Activated gamma-delta T cell (primary cell): ENCODE measurements around the gene RBM45.
"Not testable (repeated sequence)": the region's sequence is repeated elsewhere in the genome, so short reads cannot be mapped to it uniquely, and the experiment has no call there.

Experiments
- DNase-seq: peaks from one replicate; lab custom pipeline; 2025; lab: John Stamatoyannopoulos, UW

Gene RBM45

DNA sequence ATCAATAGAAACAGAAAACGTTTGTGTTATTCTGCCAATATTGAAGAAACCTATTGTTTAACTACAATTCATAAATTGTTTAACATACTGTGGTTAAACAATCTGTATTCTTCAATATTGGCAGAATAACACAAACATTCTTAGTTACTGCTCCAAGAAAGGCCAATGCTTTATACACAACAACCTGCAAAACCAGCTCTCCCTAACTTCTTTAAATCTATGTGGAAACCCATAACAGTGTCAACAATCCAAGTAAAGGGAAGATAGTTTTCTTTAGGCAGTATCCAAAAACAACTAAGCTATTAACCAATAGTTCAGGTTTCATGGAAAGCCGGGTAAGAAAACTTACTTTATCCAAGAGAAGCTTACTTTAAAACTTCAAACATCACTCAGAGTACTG lies 6.2 kb upstream of the RBM45 start:
- no peak for DNase-seq

DNA sequence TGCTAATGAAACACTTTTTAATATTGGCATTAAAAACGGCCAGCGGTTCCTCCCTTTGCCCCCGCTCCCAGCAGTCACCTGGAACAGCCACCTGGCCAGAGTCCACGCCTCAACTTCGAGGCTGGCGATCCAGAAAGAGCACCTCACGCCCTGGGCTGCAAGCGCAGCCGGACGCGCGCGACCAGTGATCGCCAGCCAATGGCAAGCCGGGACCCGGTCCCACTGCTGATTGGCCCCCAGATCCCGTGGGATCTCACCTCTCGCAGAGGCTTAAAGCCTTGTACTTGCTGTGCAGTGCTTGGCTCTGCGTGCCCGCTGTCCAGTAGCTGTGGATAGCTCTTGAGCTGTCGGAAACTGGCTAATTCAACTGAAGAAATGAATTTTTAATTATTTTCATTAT lies 4.1 kb upstream of the RBM45 start:
- no peak for DNase-seq

DNA sequence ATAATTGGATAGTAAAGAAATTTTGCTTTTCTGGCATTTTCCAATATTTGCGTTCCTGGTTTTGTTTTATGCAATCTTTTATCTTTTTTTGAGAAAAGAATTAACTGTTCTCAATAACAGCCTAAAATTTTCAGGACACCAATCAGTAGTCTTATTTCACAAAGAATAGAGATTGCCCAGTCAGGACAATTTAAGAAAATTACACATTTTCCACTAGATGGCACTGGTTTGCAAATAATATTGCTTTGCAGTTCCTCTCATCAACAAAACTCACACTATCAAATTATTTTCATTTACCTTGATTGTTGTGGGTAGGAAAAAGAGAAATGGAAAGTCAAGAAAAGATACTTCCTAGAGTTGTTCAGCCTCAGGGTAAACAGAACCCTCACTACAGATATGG lies 2.4 kb upstream of the RBM45 start:
- no peak for DNase-seq

- DNase-seq, result no peak
These were observed 1.6 kb upstream of the RBM45 start for GRCh38 chr2:178110681-178111080.

DNA sequence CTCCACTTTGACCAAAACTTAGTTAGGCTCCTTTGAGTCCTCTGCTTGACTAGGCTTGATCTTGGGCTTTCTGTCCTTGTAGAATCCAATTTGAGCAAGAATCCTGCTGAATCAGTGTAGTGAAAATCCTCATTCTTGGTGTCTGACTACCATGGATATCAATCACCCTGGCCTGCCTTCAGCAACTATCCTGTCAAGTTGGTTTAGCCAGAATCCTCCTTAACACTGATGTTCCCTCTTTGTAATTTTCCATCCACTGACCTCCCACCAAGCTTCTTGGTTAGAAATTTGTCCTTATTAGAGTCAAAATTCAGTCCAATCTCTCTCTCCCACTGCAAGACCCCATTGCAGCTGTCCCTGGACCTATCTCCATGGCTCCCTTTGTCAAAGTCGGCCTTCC lies 494 bp upstream of the RBM45 start:
- no peak for DNase-seq

DNA sequence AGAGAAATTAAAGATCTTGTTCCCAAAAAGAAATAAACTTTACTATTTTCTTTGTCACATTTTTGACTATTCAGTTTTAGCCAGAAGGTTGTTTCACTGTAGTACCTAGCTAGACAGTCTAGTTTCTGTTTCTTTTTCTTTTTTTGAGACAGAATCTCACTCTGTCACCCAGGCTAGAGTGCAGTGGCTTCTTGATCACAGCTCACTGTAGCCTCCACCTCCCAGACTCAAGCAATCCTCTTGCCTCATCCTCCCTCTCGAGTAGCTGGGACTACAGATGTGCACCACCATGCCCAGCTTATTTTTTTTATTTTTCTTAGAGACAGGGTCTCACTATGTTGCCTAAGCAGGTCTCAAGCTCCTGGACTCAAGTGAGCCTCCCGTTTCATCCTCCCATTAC lies 2.2 kb downstream of the RBM45 start:
- DNase-seq, result no peak

DNA sequence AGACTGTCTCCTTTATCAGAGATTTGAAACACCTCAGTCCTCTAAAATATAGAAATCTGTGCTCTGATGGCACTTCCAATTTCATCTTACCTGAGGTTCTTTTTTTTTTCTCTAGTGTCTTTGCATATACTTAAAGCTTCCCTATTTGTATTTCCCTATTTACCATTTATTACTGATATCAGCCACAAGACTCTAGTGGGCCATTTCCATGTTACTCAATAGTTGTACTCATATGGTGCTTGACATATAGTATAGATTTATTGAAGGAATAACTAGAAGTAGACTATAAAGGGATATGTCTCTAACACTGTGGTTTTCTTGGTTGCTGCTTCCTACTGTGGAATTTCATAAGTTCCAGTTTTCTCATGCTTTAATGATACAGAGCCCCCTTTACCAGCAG lies 3.0 kb downstream of the RBM45 start:
- no peak for DNase-seq

DNA sequence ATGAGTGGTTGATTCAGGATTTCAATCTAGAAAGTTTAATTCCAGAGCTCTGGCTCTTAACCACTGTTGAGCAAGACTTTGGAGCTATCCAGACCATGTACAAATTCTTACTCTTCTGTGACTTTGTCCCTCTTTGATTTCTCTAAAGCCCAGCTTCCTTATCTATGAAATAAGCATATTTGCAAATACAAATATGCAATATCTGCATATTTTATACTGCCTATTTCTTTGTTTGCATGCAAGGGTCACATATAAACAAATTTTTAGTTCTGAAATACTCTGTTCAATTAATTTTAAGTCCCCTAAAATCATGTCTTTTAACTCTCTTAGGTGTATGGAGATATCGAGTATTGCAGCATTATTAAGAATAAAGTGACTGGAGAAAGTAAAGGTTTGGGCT lies 5.5 kb downstream of the RBM45 start:
- no peak for DNase-seq

DNA sequence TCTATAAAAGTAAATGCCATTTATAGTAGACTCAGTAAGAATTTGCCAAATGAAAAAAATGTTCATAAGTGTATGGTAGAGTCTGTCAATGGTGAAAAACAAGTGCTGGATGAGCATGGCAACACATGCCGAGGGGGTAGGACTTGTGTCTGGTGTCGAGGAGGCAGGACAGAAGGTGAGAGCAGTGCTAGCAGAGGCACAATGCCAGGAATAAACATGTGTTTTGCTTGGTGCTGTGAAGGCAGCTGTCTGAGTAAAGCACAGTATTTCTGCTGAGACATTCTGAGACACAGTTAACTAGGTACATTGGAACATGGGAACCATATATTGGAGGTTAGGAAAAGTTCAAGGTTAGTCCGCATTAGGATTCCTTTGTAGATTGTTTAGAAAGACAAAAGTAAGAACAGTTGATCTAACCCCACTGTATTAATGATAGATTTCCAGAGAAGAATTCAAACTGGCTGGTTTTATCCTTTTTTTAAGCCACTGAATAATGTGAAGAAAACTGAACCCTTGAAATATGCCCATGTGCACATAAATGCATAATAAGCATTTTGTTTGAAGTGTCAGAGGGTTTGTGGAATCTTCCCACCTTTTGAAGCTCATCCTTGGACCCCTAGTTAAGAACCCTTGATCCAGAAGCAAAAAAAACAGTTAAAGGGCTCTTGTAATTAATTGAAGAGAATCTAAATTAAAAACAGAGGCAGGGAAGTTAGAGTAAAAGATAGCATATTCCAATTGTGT lies 7.1 kb downstream of the RBM45 start:
- DNase-seq, result no peak

- no peak for DNase-seq
These were observed 10.9 kb downstream of the RBM45 start for GRCh38 chr2:178123163-178123562.

GRCh38 chr2:178125125-178125524 lies 12.9 kb downstream of the RBM45 start:
- no peak for DNase-seq

DNA sequence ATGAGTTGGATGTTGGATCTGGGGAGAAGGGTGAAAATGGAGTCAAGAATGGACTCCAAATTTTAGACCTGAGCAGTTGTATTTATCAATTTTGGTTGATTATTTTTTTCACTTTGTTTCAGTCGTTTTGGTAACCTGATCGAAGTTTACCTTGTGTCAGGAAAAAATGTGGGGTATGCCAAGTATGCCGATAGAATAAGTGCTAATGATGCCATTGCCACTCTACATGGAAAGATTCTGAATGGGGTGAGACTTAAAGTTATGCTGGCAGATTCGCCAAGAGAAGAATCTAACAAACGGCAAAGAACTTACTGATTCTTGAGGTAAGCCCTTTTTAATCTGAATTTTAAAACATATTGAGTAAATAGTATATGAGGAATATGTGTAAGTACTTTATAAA lies 13.6 kb downstream of the RBM45 start:
- no peak for DNase-seq

GRCh38 chr2:178128836-178129630 lies 16.8 kb downstream of the RBM45 start:
- DNase-seq, result no peak

DNA sequence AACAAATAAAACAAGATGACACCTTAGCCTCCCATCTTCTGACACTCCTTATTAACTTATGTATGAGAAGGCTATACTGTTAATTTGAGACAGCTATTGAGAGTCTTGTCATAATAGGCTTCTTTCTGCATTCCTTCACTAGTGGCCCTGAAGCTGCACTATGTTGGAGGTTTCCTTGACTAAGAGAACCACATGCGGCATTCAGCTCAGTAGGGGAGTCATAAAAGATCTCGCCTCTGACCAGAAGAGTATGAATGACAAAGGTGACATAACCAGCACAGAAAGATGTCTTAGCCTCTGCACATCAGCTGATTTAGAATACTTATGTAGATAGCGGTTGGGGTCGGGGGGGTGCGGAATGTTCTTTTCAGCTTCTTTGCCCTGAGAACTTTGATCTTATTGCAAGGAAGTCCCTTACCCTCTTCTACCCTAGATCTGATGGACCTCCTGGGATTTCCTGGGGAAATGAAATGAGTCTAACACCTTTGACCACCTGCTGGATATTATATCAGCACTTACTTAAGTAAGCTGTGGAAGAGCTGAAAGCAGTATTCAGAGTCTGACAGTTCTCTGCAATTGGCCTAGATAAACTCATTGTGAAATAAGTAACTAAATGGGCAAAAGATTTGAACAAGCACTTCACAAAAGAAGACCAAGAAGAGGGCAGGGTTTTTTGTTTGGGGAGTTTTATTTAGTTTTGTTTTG lies 24.2 kb downstream of the RBM45 start:
- DNase-seq, result no peak

DNA sequence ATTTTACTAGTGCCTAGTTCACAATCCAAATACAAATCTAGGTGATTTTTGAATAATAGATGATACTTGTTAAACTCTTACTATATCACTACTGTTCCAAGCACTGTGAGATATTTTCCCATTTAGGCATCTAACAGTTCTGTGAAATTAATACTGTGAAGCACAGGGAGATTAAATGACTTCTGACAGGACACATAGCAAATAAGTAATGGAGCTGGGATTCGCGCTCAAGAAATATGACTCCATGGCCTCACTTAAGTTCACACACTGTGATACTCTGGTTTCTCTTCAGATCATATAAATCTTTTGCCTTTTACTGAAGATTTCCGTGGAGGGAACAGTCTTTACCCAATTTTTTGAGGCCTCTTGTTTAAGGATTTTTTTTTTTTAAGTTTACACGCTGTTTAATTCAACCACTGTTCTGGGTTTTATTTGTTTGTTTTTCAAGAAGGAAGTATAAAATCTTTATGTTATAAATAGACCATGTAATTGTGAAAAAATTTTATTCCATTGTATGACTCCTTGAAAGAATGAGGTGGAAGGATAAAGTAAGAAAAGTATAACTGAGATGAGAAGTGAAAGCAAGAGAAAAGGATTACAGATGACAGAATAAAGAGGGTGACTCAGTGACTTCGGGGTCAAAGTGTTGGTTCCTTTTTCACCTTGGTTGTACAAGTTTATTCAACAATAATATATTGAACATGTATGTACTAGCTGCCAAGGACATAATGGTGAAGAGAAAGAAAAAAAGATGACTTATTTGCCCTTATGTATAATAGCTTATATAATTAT lies 30.2 kb downstream of the RBM45 start:
- no peak for DNase-seq

GRCh38 chr2:178143481-178143880 lies 31.2 kb downstream of the RBM45 start:
- no peak for DNase-seq

GRCh38 chr2:178152033-178152432 lies 39.8 kb downstream of the RBM45 start:
- DNase-seq, result no peak

DNA sequence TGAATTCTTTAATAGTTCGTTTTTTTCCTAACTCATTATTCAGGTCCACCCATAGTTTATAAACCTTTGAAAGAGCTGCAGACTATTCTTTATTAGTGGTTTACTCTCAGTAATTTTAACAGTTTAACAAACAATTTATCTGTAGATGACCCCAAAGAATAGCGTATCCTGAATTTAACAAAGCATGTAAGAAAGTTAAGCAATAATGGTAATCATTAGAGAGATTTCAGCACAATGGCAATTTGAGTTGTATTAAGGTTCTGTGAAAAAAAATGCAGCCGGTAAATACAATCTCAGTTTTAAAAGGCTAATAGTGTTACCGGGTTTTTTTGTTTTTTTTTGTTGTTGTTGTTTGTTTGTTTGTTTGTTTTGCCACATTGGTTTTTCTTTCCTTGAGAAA lies 40.3 kb downstream of the RBM45 start:
- no peak for DNase-seq

DNA sequence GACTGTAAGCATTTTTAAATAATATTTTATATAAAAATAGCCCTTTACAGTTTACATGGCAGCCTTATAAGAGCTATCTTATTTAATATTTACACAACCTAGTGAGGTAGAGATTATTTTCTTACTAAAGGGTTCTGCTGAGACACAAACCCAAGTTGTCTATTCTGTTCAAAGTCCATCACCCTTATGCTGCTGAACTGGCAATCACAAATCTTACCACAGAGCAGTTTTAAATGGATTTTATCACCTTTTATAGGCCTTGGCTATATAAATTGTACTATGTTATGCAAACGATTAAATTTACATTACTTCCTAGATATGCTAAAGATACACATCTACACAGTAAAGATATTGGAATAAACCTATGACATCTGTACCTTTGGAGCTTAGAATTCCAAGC lies 40.7 kb downstream of the RBM45 start:
- DNase-seq, result no peak

GRCh38 chr2:178153878-178154277 lies 41.6 kb downstream of the RBM45 start:
- not testable (repeated sequence) for DNase-seq

DNA sequence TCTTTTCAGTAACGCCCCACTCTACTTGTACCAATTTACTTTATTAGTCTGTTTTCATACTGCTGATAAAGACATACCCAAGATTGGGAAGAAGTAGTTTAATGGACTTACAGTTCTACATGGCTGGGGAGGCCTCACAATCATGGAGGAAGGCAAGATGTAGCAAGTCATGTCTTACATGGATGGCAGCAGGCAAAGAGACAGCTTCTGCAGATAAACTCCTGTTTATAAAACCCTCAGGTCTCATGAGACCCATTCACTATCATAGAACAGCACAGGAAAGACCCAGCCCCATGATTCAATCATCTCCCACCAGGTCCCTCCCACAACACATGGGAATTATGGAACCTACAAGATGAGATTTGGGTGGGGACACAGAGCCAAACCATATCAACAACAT lies 43.3 kb downstream of the RBM45 start:
- DNase-seq, result no peak

DNA sequence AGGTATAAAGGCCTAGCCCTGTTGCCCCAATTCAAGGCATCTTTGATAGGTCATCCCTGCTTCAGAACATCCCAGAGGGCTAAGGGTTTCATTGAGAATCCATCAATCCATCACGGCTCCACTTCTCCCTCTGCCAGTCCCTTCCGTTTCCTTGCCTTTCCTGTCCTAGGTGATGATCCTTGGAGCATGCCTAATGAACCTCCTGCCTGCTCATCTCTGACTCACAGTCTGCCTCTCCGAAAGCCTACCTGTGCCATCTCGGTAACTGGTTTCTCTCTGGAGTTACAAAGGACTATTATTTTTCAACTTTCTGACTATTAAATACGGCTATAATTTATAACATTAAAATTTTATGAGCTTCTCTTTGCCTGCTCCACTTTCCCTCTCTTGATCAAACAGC lies 45.3 kb downstream of the RBM45 start:
- no peak for DNase-seq
